Breast epithelium (tissue), 4 donors: ENCODE results near the gene FYN. TPM values are rescaled to one million over a fixed set of nuclear protein-coding genes. Genes with fewer than 3 reads are reported as not detected.

Experiments used
- DNase-seq, 2 donors: peaks; one replicate each; pipeline ENCODE4 v3.0.0-alpha.2; 2019; ENCODE audit warnings: low spot score in 2 of 2
- H3K27ac ChIP-seq, 2 donors: fragments of 200-600 bp; sonication (generic) in 1 of 2; one replicate each; pipeline ENCODE4 v1.5.1; 2016 to 2019; ENCODE audit warnings: mild to moderate bottlenecking in 1 of 2
- H3K27me3 ChIP-seq, 2 donors: fragments of 200-600 bp; sonication (generic) in 1 of 2; one replicate each; pipeline versions ENCODE4 v1.5.1 to v1.6.0; 2017 to 2019; ENCODE audit warnings: control low read depth in 1 of 2, mild to moderate bottlenecking in 1 of 2
- H3K36me3 ChIP-seq: fragments of 200-600 bp; one replicate; pipeline ENCODE4 v1.5.1; 2019
- H3K4me1 ChIP-seq, 2 donors: fragments of 200-600 bp; sonication (generic); one replicate each; pipeline ENCODE4 v1.5.1; 2016 to 2019; ENCODE audit warnings: control low read depth in 1 of 2
- H3K4me3 ChIP-seq, 3 donors: fragments of 200-600 bp; sonication (generic); 1 replicate in 2 of 3; 2 replicates in 1 of 3; pipeline ENCODE4 v1.5.1; 2016 to 2019; ENCODE audit warnings: mild to moderate bottlenecking in 3 of 3, moderate library complexity in 2 of 3
- H3K9me3 ChIP-seq, 2 donors: fragments of 200-600 bp; sonication (generic) in 1 of 2; one replicate each; pipeline ENCODE4 v1.5.1; 2016 to 2019; ENCODE audit warnings: control low read depth in 1 of 2
- CTCF ChIP-seq, 3 donors: fragments of 450-650 bp; IDR thresholded peaks; one replicate each; pipeline ENCODE4 v1.5.1; 2016 to 2017; ENCODE audit warnings: antibody characterized with exemption in 3 of 3, mild to moderate bottlenecking in 3 of 3, moderate library complexity in 3 of 3
- POLR2A ChIP-seq: fragments of 450-650 bp; IDR thresholded peaks from one replicate; pipeline ENCODE4 v1.6.1; 2016; ENCODE audit warnings: antibody characterized with exemption, mild to moderate bottlenecking, moderate library complexity
- POLR2AphosphoS5 ChIP-seq, 3 donors: sonication (generic); formaldehyde crosslinking; IDR thresholded peaks; one replicate each; pipeline ENCODE4 v1.6.1; 2017; ENCODE audit warnings: antibody characterized with exemption in 3 of 3
- intact Hi-C: fragments of 100-400 bp; cut with DNase I; formaldehyde crosslinking; loops from one replicate; pipeline ENCODE4 v1.15.1; 2023; ENCODE audit warnings: low total_unique reads
- total RNA-seq, 3 donors: library from RNA; depleted of rRNA; stranded (reverse); fragments of >200 nt; gene quantifications; one replicate each; pipeline ENCODE4 v1.1.0, GENCODE V29; 2016

FYN gene
- total RNA-seq, 3 donors from 2014 or later, result 44.8 to 209 (median 111) TPM

- Histone ChIP-seq H3K36me3 (no peaks in the 10 kb centered on the region), H3K4me1 (no peaks in the 10 kb centered on the region), H3K27me3 (no peaks in the 10 kb centered on the region), H3K4me3 (peak overlapping the region in 1 of 3 donors; percentile 11), H3K9me3 (no peaks in the 10 kb centered on the region), H3K27ac (peak overlapping the region; percentile 58 to 63)
- intact Hi-C loops, result loop anchor here (5.0 kb wide), 1 partner anchor 33 kb away; no protein-coding TSS in a partner anchor
- no peak for TF ChIP-seq POLR2AphosphoS5 (IDR thresholded peaks at IDR 0.05)
- TF ChIP-seq CTCF (IDR thresholded peaks at IDR 0.05), result no peak
- TF ChIP-seq POLR2A, result no peak
- DNase-seq, result no peak
Observed at GRCh38 chr6:111823831-111824607, 49.2 kb downstream of the FYN start.

GRCh38 chr6:111823012-111823411, 50.2 kb downstream of the FYN start:
- H3K4me1 ChIP-seq, result no peaks in the 10 kb centered on the region

GRCh38 chr6:111819458-111819857, 53.8 kb downstream of the FYN start:
- no peak overlapping the region for H3K4me3 ChIP-seq
- no peak overlapping the region for H3K27ac ChIP-seq
- intact Hi-C loops, result no loop called here
- no peaks in the 10 kb centered on the region for H3K9me3 ChIP-seq
- no peaks in the 10 kb centered on the region for H3K27me3 ChIP-seq
- TF ChIP-seq POLR2AphosphoS5 (IDR thresholded peaks at IDR 0.05) (no peak), POLR2A (no peak), CTCF (IDR thresholded peaks at IDR 0.05) (no peak)
- no peak for DNase-seq
- no peaks in the 10 kb centered on the region for H3K36me3 ChIP-seq
- no peaks in the 10 kb centered on the region for H3K4me1 ChIP-seq

More at GRCh38 chr6:111823012-111823411, 50.2 kb downstream of the FYN start:
- Histone ChIP-seq H3K9me3 (no peaks in the 10 kb centered on the region), H3K4me3 (no peak overlapping the region), H3K27me3 (no peaks in the 10 kb centered on the region), H3K36me3 (no peaks in the 10 kb centered on the region), H3K27ac (peak overlapping the region; percentile 58 to 63)
- DNase-seq, result no peak
- TF ChIP-seq CTCF (IDR thresholded peaks at IDR 0.05), result no peak
- no peak for TF ChIP-seq POLR2AphosphoS5 (IDR thresholded peaks at IDR 0.05)
- no peak for TF ChIP-seq POLR2A
- intact Hi-C loops, result loop anchor here (5.0 kb wide), 1 partner anchor 34 kb away; no protein-coding TSS in a partner anchor

- H3K36me3 ChIP-seq, result no peaks in the 10 kb centered on the region
- no peaks in the 10 kb centered on the region for H3K9me3 ChIP-seq
- no peaks in the 10 kb centered on the region for H3K4me1 ChIP-seq
- no peak overlapping the region for H3K4me3 ChIP-seq
- TF ChIP-seq POLR2A (no peak), POLR2AphosphoS5 (IDR thresholded peaks at IDR 0.05) (no peak), CTCF (IDR thresholded peaks at IDR 0.05) (no peak)
- intact Hi-C loops, result no loop called here
- no peak for DNase-seq
- H3K27me3 ChIP-seq, result no peaks in the 10 kb centered on the region
- H3K27ac ChIP-seq, result peak overlapping the region in 1 of 2 donors; percentile 30
Observed at GRCh38 chr6:111818539-111819226, 54.6 kb downstream of the FYN start.
